H1 (cell line): ENCODE measurements around the gene MAML3. TPM values are rescaled to one million over a fixed set of nuclear protein-coding genes. Genes with fewer than 3 reads are reported as not detected.

Experiments
- EGR1 ChIP-seq: IDR thresholded peaks from 2 replicates; pipeline ENCODE4 v1.6.1; 2011; ENCODE audit warnings: low read depth, low read length, borderline replicate concordance
- HDAC6 ChIP-seq: IDR thresholded peaks from one replicate; pipeline ENCODE4 v1.7.1; 2012; ENCODE audit warnings: low read depth, mild to moderate bottlenecking, inconsistent platforms, low read length, moderate library complexity
- NRF1 ChIP-seq: IDR thresholded peaks from 2 replicates; pipeline ENCODE4 v1.6.1; 2011; ENCODE audit warnings: mild to moderate bottlenecking, low read depth, low read length, improper control_type of control experiment
- POLR2A ChIP-seq, 2 experiments: IDR thresholded peaks; 1 replicate in 1 of 2; 2 replicates in 1 of 2; pipeline ENCODE4 v1.6.1; 2011; ENCODE audit warnings: low read depth in 2 of 2, low read length in 2 of 2, mild to moderate bottlenecking in 2 of 2; ENCODE audit errors: control extremely low read depth in 1 of 2
- POLR2AphosphoS5 ChIP-seq: IDR thresholded peaks from 2 replicates; pipeline ENCODE4 v1.6.1; 2011; ENCODE audit warnings: low read depth, low read length
- RNF2 ChIP-seq: fragments of 200-900, 300-1000 bp; sonication (generic); IDR thresholded peaks from 2 replicates; pipeline ENCODE4 v1.7.1; 2016; ENCODE audit warnings: borderline replicate concordance, low read depth, mild to moderate bottlenecking, antibody characterized with exemption, low read length; ENCODE audit not compliant: poor library complexity, severe bottlenecking; ENCODE audit errors: missing control alignments
- SIX5 ChIP-seq: IDR thresholded peaks from 2 replicates; pipeline ENCODE4 v1.6.1; 2011; ENCODE audit warnings: mild to moderate bottlenecking, low read depth, low read length
- SP1 ChIP-seq: IDR thresholded peaks from 2 replicates; pipeline ENCODE4 v1.6.1; 2011; ENCODE audit warnings: low read depth, low read length
- TCF12 ChIP-seq: IDR thresholded peaks from 2 replicates; pipeline ENCODE4 v1.6.1; 2011; ENCODE audit warnings: low read depth, mild to moderate bottlenecking, low read length
- USF2 ChIP-seq: IDR thresholded peaks from 2 replicates; pipeline ENCODE4 v1.6.1; 2011; ENCODE audit warnings: low read length, improper control_type of control experiment
- polyA plus RNA-seq, 7 experiments: library from polyadenylated mRNA; depleted of rRNA in 3 of 7; stranded (reverse) in 5 of 7; unstranded in 2 of 7; fragments of >200 nt in 5 of 7; fragments of 200-250 nt in 2 of 7; gene quantifications; 1 replicate in 5 of 7; 2 replicates in 1 of 7; 4 replicates in 1 of 7; pipeline versions ENCODE4 v1.2.1 to v1.2.3, GENCODE V29; 2011 to 2013; ENCODE audit warnings: missing spikeins in 2 of 7, mixed read lengths in 2 of 7
- total RNA-seq: library from RNA; stranded (reverse); fragmentation: NEBNext Ultra II Directional; extraction: Animal tissue kit (Norgen Biotek cat#: 25700); gene quantifications from 2 replicates; pipeline ENCODE4 v1.2.1, GENCODE V29; 2021

Gene MAML3
- total and polyA plus RNA-seq, 2 of the 8 experiments (the other 6 are each of a cell fraction or from before 2014, with no cell fraction given), result 2.1 to 5.7 TPM

- no peak for TF ChIP-seq RNF2
- TF ChIP-seq SIX5, result no peak
- TF ChIP-seq POLR2A (IDR thresholded peaks at IDR 0.05; ENCODE audit: control extremely low read depth in 1 of 2, low read depth in 2 of 2, low read length in 2 of 2), result peak in 1 of 2 experiments; percentile 26; a peak in 1 of 3 replicates
- no peak for TF ChIP-seq NRF1
- no peak for TF ChIP-seq TCF12
- peak; percentile 57 for TF ChIP-seq POLR2AphosphoS5
- TF ChIP-seq SP1, result 0 out of 2 replicates have a peak, but pooled peaks have one; percentile 8
- TF ChIP-seq HDAC6, result no peak
- no peak for TF ChIP-seq EGR1
- TF ChIP-seq USF2, result no peak
- TF ChIP-seq, all 59 proteins: peak for 10
Measured at GRCh38 chr4:140049024-140049848, 104.7 kb downstream of the MAML3 start (continued).
